GM12891 (cell line): Measurements from ENCODE around the gene LRMDA.
"Not testable (repeated sequence)": the region's sequence is repeated elsewhere in the genome, so short reads cannot be mapped to it uniquely, and the experiment has no call there.

ENCODE experiments used
- DNase-seq: peaks from one replicate; pipeline ENCODE4 v3.0.0; 2011; ENCODE audit warnings: low spot score; ENCODE audit not compliant: insufficient read length
- FAIRE-seq: peaks from 2 replicates; lab custom pipeline; 2011; peaks lifted over from hg19 to GRCh38; lab: Jason Lieb, UNC
- PAX5 ChIP-seq: IDR thresholded peaks from 2 replicates; pipeline ENCODE4 v1.6.1; 2011; ENCODE audit warnings: low read length, moderate library complexity, mild to moderate bottlenecking; ENCODE audit not compliant: insufficient read depth, severe bottlenecking
- POLR2A ChIP-seq: IDR thresholded peaks from 2 replicates; pipeline ENCODE4 v1.6.1; 2011; ENCODE audit warnings: low read depth, low read length, control low read depth
- POLR2AphosphoS5 ChIP-seq: IDR thresholded peaks from 2 replicates; pipeline ENCODE4 v1.6.1; 2011; ENCODE audit warnings: low read depth, low read length, control low read depth
- POU2F2 ChIP-seq: IDR thresholded peaks from 2 replicates; pipeline ENCODE4 v1.6.1; 2011; ENCODE audit warnings: low read depth, mild to moderate bottlenecking, control low read depth, low read length, moderate library complexity
- SPI1 ChIP-seq: IDR thresholded peaks from 2 replicates; pipeline ENCODE4 v1.6.1; 2011; ENCODE audit warnings: low read depth, low read length, control low read depth
- TAF1 ChIP-seq: IDR thresholded peaks from 2 replicates; pipeline ENCODE4 v1.6.1; 2011; ENCODE audit warnings: low read depth, low read length, control low read depth

The LRMDA gene

GRCh38 chr10:75512203-75512933, 80.9 kb downstream of the LRMDA start:
- DNase-seq (no peak), FAIRE-seq (no peak)
- no peak for TF ChIP-seq SPI1
- no peak for TF ChIP-seq TAF1
- TF ChIP-seq PAX5 = no peak
- TF ChIP-seq POU2F2 = no peak
- TF ChIP-seq POLR2AphosphoS5 = no peak
- no peak for TF ChIP-seq POLR2A

GRCh38 chr10:75513292-75513885, 82.0 kb downstream of the LRMDA start:
- peak; percentile 5 for FAIRE-seq
- TF ChIP-seq POLR2AphosphoS5 = no peak
- TF ChIP-seq PAX5 = no peak
- TF ChIP-seq TAF1 = no peak
- TF ChIP-seq POLR2A = no peak
- TF ChIP-seq SPI1 = no peak
- no peak for TF ChIP-seq POU2F2

GRCh38 chr10:75514830-75515229, 83.4 kb downstream of the LRMDA start:
- FAIRE-seq = no peak
- DNase-seq = no peak
- TF ChIP-seq POLR2AphosphoS5 (no peak), POLR2A (no peak), POU2F2 (no peak), PAX5 (no peak), SPI1 (no peak), TAF1 (no peak)

More at GRCh38 chr10:75513292-75513885, 82.0 kb downstream of the LRMDA start:
- DNase-seq = no peak

- DNase-seq, FAIRE-seq: not testable (repeated sequence)
Measured at GRCh38 chr10:75516154-75516553, 84.7 kb downstream of the LRMDA start.

- not testable (repeated sequence) for FAIRE-seq, DNase-seq
Measured at GRCh38 chr10:75519213-75519612, 87.8 kb downstream of the LRMDA start.

GRCh38 chr10:75521194-75521829, 89.9 kb downstream of the LRMDA start:
- not testable (repeated sequence) for FAIRE-seq, DNase-seq

- FAIRE-seq = no peak
Measured at GRCh38 chr10:75525067-75525466, 93.6 kb downstream of the LRMDA start.

GRCh38 chr10:75525646-75526045, 94.2 kb downstream of the LRMDA start:
- FAIRE-seq = no peak
- DNase-seq = no peak
- TF ChIP-seq POLR2A = no peak
- TF ChIP-seq POU2F2 = no peak
- TF ChIP-seq TAF1 = no peak
- TF ChIP-seq SPI1 = no peak
- TF ChIP-seq PAX5 = no peak
- no peak for TF ChIP-seq POLR2AphosphoS5

More at GRCh38 chr10:75525067-75525466, 93.6 kb downstream of the LRMDA start:
- no peak for DNase-seq
- TF ChIP-seq TAF1 (no peak), POLR2A (no peak), SPI1 (no peak), PAX5 (no peak), POLR2AphosphoS5 (no peak), POU2F2 (no peak)

- FAIRE-seq (no peak), DNase-seq (no peak)
- TF ChIP-seq TAF1 (no peak), POLR2AphosphoS5 (no peak), PAX5 (no peak), SPI1 (no peak), POLR2A (no peak), POU2F2 (no peak)
Measured at GRCh38 chr10:75527542-75527941, 96.1 kb downstream of the LRMDA start.

GRCh38 chr10:75528392-75528791, 97.0 kb downstream of the LRMDA start:
- no peak for FAIRE-seq
- no peak for TF ChIP-seq TAF1
- peak; percentile 50 for TF ChIP-seq SPI1
- TF ChIP-seq POU2F2 = no peak
- no peak for DNase-seq
